HepG2 (cell line): ENCODE measurements around the gene RPL27A. TPM values are rescaled to one million over a fixed set of nuclear protein-coding genes. Genes with fewer than 3 reads are reported as not detected.

Source experiments
- ATAC-seq: fragments of 200-7000 bp; cut with Tn5 transposase; 3 replicates; pipeline ENCODE4 v1.9.1; 2020; ENCODE audit warnings: mild to moderate bottlenecking, moderate library complexity
- BruUV-seq: library from RNA; stranded (reverse); fragments of 400-500 nt; replicated peaks from 2 replicates; lab custom pipeline; 2021; lab: Mats Ljungman, UMichigan
- CTCF ChIA-PET: fragments of 300-600 bp; formaldehyde crosslinking; extraction: SDS; loops from one replicate; lab custom pipeline; 2021; ENCODE audit warnings: low total read pairs, inconsistent platforms, low intra/inter-chr PET ratio; lab: Yijun Ruan, JAX
- POLR2A ChIA-PET: fragments of 350-600 bp; sonication (Branson Sonifier 250); formaldehyde crosslinking; loops from one replicate; lab custom pipeline; 2020; ENCODE audit warnings: antibody characterized with exemption, inconsistent platforms; lab: Yijun Ruan, JAX
- DNase-seq: peaks from one replicate; pipeline ENCODE4 v3.0.0-alpha.2; 2015; ENCODE audit warnings: low spot score
- FAIRE-seq: peaks from 3 replicates; lab custom pipeline; 2011; peaks lifted over from hg19 to GRCh38; lab: Jason Lieb, UNC
- H2AFZ ChIP-seq: one replicate; pipeline ENCODE4 v1.6.1; 2011; ENCODE audit warnings: low read length, inconsistent platforms
- H3K27ac ChIP-seq: fragments of 300-600 bp; 3 replicates; pipeline ENCODE4 v1.8.0; 2011; ENCODE audit warnings: mixed run types, mild to moderate bottlenecking, mixed read lengths, low read length, inconsistent platforms; ENCODE audit not compliant: insufficient read depth; ENCODE audit errors: extremely low read length
- H3K27me3 ChIP-seq, 2 experiments: fragments of 200-600 bp in 1 of 2; 2 replicates in 1 of 2; 3 replicates in 1 of 2; pipeline versions ENCODE4 v1.6.0 to v1.8.0; 2011; ENCODE audit warnings: low read length in 2 of 2, mild to moderate bottlenecking in 2 of 2, moderate library complexity in 2 of 2, inconsistent platforms in 1 of 2; ENCODE audit not compliant: insufficient read depth in 2 of 2, control insufficient read depth in 1 of 2
- H3K36me3 ChIP-seq, 2 experiments: fragments of 200-600 bp in 1 of 2; replicated peaks in 1 of 2; 2 replicates in 1 of 2; 3 replicates in 1 of 2; pipeline versions ENCODE4 v1.5.1 to v1.8.0; 2011; ENCODE audit warnings: low read length in 2 of 2, inconsistent platforms in 1 of 2; ENCODE audit not compliant: insufficient read depth in 2 of 2, control insufficient read depth in 1 of 2
- H3K4me1 ChIP-seq: 2 replicates; pipeline ENCODE4 v1.5.1; 2012; ENCODE audit warnings: low read length, inconsistent platforms; ENCODE audit not compliant: insufficient read depth
- H3K4me2 ChIP-seq: 2 replicates; pipeline ENCODE4 v1.6.0; 2011; ENCODE audit warnings: low read depth, low read length, inconsistent platforms
- H3K4me3 ChIP-seq, 3 experiments: fragments of 200-600 bp in 1 of 3; sonication (generic), shearing (Covaris generic) in 1 of 3; replicated peaks in 1 of 3; 2 replicates each; pipeline ENCODE4 v1.5.1; 2011 to 2016; ENCODE audit warnings: low read length in 3 of 3, inconsistent platforms in 2 of 3, low read depth in 2 of 3, mild to moderate bottlenecking in 2 of 3, control low read depth in 1 of 3, mixed read lengths in 1 of 3; ENCODE audit not compliant: insufficient read depth in 1 of 3
- H3K79me2 ChIP-seq: one replicate; pipeline ENCODE4 v1.6.1; 2011; ENCODE audit warnings: low read length, inconsistent platforms; ENCODE audit not compliant: insufficient read depth
- H3K9ac ChIP-seq: 2 replicates; pipeline ENCODE4 v1.6.0; 2011; ENCODE audit warnings: mild to moderate bottlenecking, low read depth, low read length, inconsistent platforms; ENCODE audit not compliant: insufficient read depth
- H3K9me3 ChIP-seq: 2 replicates; pipeline ENCODE4 v1.5.1; 2012; ENCODE audit warnings: mild to moderate bottlenecking, low read length
- H4K20me1 ChIP-seq: 2 replicates; pipeline ENCODE4 v1.6.0; 2011; ENCODE audit warnings: inconsistent platforms, mild to moderate bottlenecking, low read length, moderate library complexity; ENCODE audit not compliant: insufficient read depth
- GATA4 ChIP-seq: sonication (generic); IDR thresholded peaks from 2 replicates; pipeline ENCODE4 v1.6.1; 2016; ENCODE audit warnings: antibody characterized with exemption, low read depth, borderline replicate concordance
- HCFC1 ChIP-seq: fragments of 150-350 bp; IDR thresholded peaks from 2 replicates; pipeline ENCODE4 v1.6.1; 2014; ENCODE audit warnings: low read depth, low read length
- HNRNPK ChIP-seq: fragments of 200-400 bp; formaldehyde crosslinking; IDR thresholded peaks from 2 replicates; pipeline ENCODE4 v1.6.1; 2018; ENCODE audit warnings: low read length, low read depth, moderate library complexity, mild to moderate bottlenecking; ENCODE audit not compliant: poor library complexity, severe bottlenecking
- KLF6 ChIP-seq: IDR thresholded peaks from 2 replicates; pipeline ENCODE4 v1.8.0; 2016; ENCODE audit warnings: missing biosample characterization, missing genetic modification reagents
- NCOA5 ChIP-seq: sonication (generic); formaldehyde crosslinking; IDR thresholded peaks from 2 replicates; pipeline ENCODE4 v1.4.0; 2020; ENCODE audit warnings: missing genetic modification reagents
- NR2F1 ChIP-seq, 2 experiments: fragments of 450-650 bp in 1 of 2; formaldehyde crosslinking in 1 of 2; IDR thresholded peaks; 2 replicates each; pipeline versions ENCODE4 v1.5.0 to v1.6.1; 2016 to 2020; ENCODE audit warnings: mild to moderate bottlenecking in 1 of 2, missing compliant biosample characterization in 1 of 2, missing genetic modification reagents in 1 of 2, moderate library complexity in 1 of 2
- TAF15 ChIP-seq: fragments of 200-400 bp; formaldehyde crosslinking; IDR thresholded peaks from one replicate; pipeline ENCODE4 v1.6.1; 2018; ENCODE audit warnings: mild to moderate bottlenecking, low read depth, low read length; ENCODE audit not compliant: poor library complexity, severe bottlenecking
- TARDBP ChIP-seq: sonication (generic); formaldehyde crosslinking; IDR thresholded peaks from 2 replicates; pipeline ENCODE4 v1.8.0; 2022; ENCODE audit warnings: mild to moderate bottlenecking, missing genetic modification reagents
- TP53 ChIP-seq: sonication (generic); formaldehyde crosslinking; conservative IDR thresholded peaks from 2 replicates; pipeline ENCODE4 v1.4.0; 2020; ENCODE audit warnings: missing genetic modification reagents
- ZNF614 ChIP-seq: IDR thresholded peaks from 2 replicates; pipeline ENCODE4 v1.6.1; 2018; ENCODE audit warnings: missing biosample characterization, missing genetic modification reagents, inconsistent platforms, borderline replicate concordance
- ZNF773 ChIP-seq: sonication (generic); formaldehyde crosslinking; IDR thresholded peaks from 2 replicates; pipeline ENCODE4 v1.4.0; 2020; ENCODE audit warnings: missing genetic modification reagents, borderline replicate concordance
- WGBS: methylation state at CpG from one replicate; pipeline ENCODE4 v1.1.6; 2017; ENCODE audit warnings: low lambda C conversion rate; 5-methylcytosine and 5-hydroxymethylcytosine counted together
- in situ Hi-C: cut with HindIII; loops from 2 replicates; pipeline ENCODE4 v1.10.0; 2017; ENCODE audit warnings: low pct_unique_long_range_greater_than_20kb; ENCODE audit not compliant: extremely low pct_ligation_motif_present
- intact Hi-C: fragments of 100-400 bp; cut with micrococcal nuclease; formaldehyde crosslinking; loops from one replicate; pipeline ENCODE4 v1.10.0; 2022; ENCODE audit not compliant: unreplicated experiment
- polyA plus RNA-seq, 8 experiments: library from polyadenylated mRNA; depleted of rRNA in 3 of 8; stranded (reverse) in 7 of 8; unstranded in 1 of 8; fragments of >200 nt; fragmentation: Illumina TruSeq in 4 of 8; extraction: Trizol in 4 of 8; gene quantifications; 2 replicates each; pipeline versions ENCODE4 v1.2.1 to v1.2.3, GENCODE V29; 2011 to 2016; ENCODE audit warnings: low read depth in 4 of 8, missing spikeins in 1 of 8, mixed read lengths in 1 of 8; ENCODE audit not compliant: insufficient read depth in 1 of 8
- total RNA-seq, 5 experiments: library from RNA; depleted of rRNA; stranded (reverse); fragments of >200 nt; fragmentation: Illumina TruSeq; extraction: Trizol; gene quantifications; 2 replicates each; pipeline ENCODE4 v1.2.3, GENCODE V29; 2016; ENCODE audit warnings: low read depth in 1 of 5
- TF ChIP-seq, protein P1 (sequence below): fragments of 450-650 bp; IDR thresholded peaks from 2 replicates; pipeline ENCODE4 v1.6.1; 2017
- TF ChIP-seq, protein P2 (sequence below): IDR thresholded peaks from 2 replicates; pipeline ENCODE4 v1.6.1; 2018; ENCODE audit warnings: missing genetic modification reagents
- TF ChIP-seq, protein P3 (sequence below): sonication (generic); formaldehyde crosslinking; conservative IDR thresholded peaks from 2 replicates; pipeline ENCODE4 v1.8.1; 2023; ENCODE audit warnings: missing genetic modification reagents
- TF ChIP-seq, protein P4 (sequence below): sonication (generic); formaldehyde crosslinking; IDR thresholded peaks from 2 replicates; pipeline ENCODE4 v1.4.0; 2020; ENCODE audit warnings: missing genetic modification reagents, borderline replicate concordance

Gene RPL27A
- total and polyA plus RNA-seq, 2 of the 13 experiments (the other 11 are each of a cell fraction or from before 2014, with no cell fraction given), result 1,531 to 2,153 TPM

DNA sequence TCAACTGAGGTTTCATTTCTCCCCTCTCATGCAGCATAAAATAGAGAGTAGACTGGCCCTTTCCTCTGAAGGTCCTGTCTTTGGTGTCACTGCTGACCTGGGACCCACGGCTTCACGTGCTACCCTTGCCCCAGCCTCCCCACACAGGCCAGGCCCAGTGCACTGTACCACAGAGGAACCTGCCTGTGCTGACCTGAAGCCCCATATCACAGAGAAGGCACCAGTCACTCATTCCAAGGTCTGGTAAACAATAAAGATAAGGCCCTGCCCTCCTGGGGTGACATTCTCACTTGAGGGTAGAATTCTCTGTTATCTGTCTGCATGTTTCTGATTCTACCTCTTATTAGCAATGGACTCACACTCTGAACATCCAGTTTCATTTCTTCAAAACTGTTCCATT lies 51.3 kb downstream of the RPL27A start (continued):
- TF ChIP-seq, protein P1, sequence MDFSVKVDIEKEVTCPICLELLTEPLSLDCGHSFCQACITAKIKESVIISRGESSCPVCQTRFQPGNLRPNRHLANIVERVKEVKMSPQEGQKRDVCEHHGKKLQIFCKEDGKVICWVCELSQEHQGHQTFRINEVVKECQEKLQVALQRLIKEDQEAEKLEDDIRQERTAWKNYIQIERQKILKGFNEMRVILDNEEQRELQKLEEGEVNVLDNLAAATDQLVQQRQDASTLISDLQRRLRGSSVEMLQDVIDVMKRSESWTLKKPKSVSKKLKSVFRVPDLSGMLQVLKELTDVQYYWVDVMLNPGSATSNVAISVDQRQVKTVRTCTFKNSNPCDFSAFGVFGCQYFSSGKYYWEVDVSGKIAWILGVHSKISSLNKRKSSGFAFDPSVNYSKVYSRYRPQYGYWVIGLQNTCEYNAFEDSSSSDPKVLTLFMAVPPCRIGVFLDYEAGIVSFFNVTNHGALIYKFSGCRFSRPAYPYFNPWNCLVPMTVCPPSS, result no peak
- TF ChIP-seq HCFC1 (no peak), TP53 (CRISPR knock-in tag) (no peak), TAF15 (no peak), NR2F1 (CRISPR knock-in tag; IDR thresholded peaks at IDR 0.05) (no peak), HNRNPK (no peak)
- TF ChIP-seq, protein P2, sequence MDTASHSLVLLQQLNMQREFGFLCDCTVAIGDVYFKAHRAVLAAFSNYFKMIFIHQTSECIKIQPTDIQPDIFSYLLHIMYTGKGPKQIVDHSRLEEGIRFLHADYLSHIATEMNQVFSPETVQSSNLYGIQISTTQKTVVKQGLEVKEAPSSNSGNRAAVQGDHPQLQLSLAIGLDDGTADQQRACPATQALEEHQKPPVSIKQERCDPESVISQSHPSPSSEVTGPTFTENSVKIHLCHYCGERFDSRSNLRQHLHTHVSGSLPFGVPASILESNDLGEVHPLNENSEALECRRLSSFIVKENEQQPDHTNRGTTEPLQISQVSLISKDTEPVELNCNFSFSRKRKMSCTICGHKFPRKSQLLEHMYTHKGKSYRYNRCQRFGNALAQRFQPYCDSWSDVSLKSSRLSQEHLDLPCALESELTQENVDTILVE (CRISPR knock-in tag), result no peak

DNA sequence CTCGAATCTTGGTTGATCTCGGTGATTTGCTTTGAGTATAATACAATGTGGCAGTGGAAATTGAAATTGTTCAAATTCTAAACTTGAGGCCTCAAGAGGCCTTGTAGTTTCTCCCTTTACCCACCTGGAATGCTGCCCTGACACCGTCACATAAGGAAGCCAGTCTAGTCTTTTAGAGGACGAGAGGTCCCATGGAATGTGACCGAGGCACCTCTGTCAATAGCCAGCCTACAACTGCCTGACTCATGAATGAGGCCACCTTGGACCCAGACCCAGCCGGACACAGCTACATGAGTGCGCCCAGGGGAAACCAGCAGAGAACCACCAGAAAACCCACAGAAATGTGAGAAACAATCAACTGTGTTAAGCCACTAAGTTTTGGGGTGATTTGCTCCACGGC lies 52.5 kb downstream of the RPL27A start:
- FAIRE-seq, result no peak
- Histone ChIP-seq H3K4me2 (no peak overlapping the region), H3K4me3 (no peak overlapping the region), H4K20me1 (no peaks in the 10 kb centered on the region), H3K27ac (no peak overlapping the region), H3K9me3 (no peaks in the 10 kb centered on the region), H2AFZ (no peak overlapping the region), H3K79me2 (no peaks in the 10 kb centered on the region), H3K36me3 (peaks cover 0 to 2% of the 10 kb centered on the region in 2 experiments; a peak in 1 of 5 replicates), H3K4me1 (peaks cover 22% of the 10 kb centered on the region), H3K27me3 (no peaks in the 10 kb centered on the region), H3K9ac (no peak overlapping the region)
- ChIA-PET CTCF (no interaction called here), POLR2A (no interaction called here)
- in situ Hi-C loops, result no loop called here
- intact Hi-C loops, result no loop called here
- TF ChIP-seq TARDBP (CRISPR knock-in tag), result no peak
- TF ChIP-seq KLF6 (CRISPR knock-in tag), result no peak
- no peak for TF ChIP-seq ZNF614 (CRISPR knock-in tag)
- TF ChIP-seq GATA4, result no peak
- no peak for TF ChIP-seq NCOA5 (CRISPR knock-in tag)
- TF ChIP-seq, protein P3, sequence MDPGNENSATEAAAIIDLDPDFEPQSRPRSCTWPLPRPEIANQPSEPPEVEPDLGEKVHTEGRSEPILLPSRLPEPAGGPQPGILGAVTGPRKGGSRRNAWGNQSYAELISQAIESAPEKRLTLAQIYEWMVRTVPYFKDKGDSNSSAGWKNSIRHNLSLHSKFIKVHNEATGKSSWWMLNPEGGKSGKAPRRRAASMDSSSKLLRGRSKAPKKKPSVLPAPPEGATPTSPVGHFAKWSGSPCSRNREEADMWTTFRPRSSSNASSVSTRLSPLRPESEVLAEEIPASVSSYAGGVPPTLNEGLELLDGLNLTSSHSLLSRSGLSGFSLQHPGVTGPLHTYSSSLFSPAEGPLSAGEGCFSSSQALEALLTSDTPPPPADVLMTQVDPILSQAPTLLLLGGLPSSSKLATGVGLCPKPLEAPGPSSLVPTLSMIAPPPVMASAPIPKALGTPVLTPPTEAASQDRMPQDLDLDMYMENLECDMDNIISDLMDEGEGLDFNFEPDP (CRISPR knock-in tag), result no peak
- no peak for TF ChIP-seq ZNF773 (CRISPR knock-in tag)
- TF ChIP-seq, protein P4, sequence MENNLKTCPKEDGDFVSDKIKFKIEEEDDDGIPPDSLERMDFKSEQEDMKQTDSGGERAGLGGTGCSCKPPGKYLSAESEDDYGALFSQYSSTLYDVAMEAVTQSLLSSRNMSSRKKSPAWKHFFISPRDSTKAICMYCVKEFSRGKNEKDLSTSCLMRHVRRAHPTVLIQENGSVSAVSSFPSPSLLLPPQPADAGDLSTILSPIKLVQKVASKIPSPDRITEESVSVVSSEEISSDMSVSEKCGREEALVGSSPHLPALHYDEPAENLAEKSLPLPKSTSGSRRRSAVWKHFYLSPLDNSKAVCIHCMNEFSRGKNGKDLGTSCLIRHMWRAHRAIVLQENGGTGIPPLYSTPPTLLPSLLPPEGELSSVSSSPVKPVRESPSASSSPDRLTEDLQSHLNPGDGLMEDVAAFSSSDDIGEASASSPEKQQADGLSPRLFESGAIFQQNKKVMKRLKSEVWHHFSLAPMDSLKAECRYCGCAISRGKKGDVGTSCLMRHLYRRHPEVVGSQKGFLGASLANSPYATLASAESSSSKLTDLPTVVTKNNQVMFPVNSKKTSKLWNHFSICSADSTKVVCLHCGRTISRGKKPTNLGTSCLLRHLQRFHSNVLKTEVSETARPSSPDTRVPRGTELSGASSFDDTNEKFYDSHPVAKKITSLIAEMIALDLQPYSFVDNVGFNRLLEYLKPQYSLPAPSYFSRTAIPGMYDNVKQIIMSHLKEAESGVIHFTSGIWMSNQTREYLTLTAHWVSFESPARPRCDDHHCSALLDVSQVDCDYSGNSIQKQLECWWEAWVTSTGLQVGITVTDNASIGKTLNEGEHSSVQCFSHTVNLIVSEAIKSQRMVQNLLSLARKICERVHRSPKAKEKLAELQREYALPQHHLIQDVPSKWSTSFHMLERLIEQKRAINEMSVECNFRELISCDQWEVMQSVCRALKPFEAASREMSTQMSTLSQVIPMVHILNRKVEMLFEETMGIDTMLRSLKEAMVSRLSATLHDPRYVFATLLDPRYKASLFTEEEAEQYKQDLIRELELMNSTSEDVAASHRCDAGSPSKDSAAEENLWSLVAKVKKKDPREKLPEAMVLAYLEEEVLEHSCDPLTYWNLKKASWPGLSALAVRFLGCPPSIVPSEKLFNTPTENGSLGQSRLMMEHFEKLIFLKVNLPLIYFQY (CRISPR knock-in tag), result no peak
- DNase-seq, result no peak
- 97% methylated on average over 8 of the region's 8 CpGs for WGBS
- no TSS peak for BruUV-seq
- no peak for ATAC-seq
